HG02588 (cell line): ENCODE measurements around the gene ZNF254.
A peak's percentile ranks its signal among the peaks of the same experiment; 100 is the strongest.
"Not testable (repeated sequence)": the region's sequence is repeated elsewhere in the genome, so short reads cannot be mapped to it uniquely, and the experiment has no call there.

Source experiments
- ATAC-seq: cut with Tn5 transposase; IDR thresholded peaks from one replicate; pipeline ENCODE4 v1.9.1; 2021; ENCODE audit warnings: mild to moderate bottlenecking, moderate library complexity; ENCODE audit not compliant: unreplicated experiment

Gene ZNF254

GRCh38 chr19:24086974-24087595, at the start of gene ZNF254:
Gene ZNF254 (plus strand): TSS chr19:24087187. CDS start chr19:24087308, 121 bp downstream.
- peak; percentile 98 for ATAC-seq

- no peak for ATAC-seq
Measured at GRCh38 chr19:24040621-24041020, 46.4 kb upstream of the ZNF254 start.

GRCh38 chr19:24041326-24041725, 45.7 kb upstream of the ZNF254 start:
- not testable (repeated sequence) for ATAC-seq

GRCh38 chr19:24046550-24046949, 40.4 kb upstream of the ZNF254 start:
- ATAC-seq = no peak

- ATAC-seq = no peak
Measured at GRCh38 chr19:24048261-24048660, 38.7 kb upstream of the ZNF254 start.

GRCh38 chr19:24049537-24049936, 37.5 kb upstream of the ZNF254 start:
- no peak for ATAC-seq

GRCh38 chr19:24051516-24051915, 35.5 kb upstream of the ZNF254 start:
- ATAC-seq = no peak

- ATAC-seq = no peak
Measured at GRCh38 chr19:24052811-24053210, 34.2 kb upstream of the ZNF254 start.

- ATAC-seq = no peak
Measured at GRCh38 chr19:24053601-24054000, 33.4 kb upstream of the ZNF254 start.

- no peak for ATAC-seq
Measured at GRCh38 chr19:24054044-24054935, 32.7 kb upstream of the ZNF254 start.

- no peak for ATAC-seq
Measured at GRCh38 chr19:24055548-24055947, 31.4 kb upstream of the ZNF254 start.

GRCh38 chr19:24057144-24057543, 29.8 kb upstream of the ZNF254 start:
- no peak for ATAC-seq

- ATAC-seq = no peak
Measured at GRCh38 chr19:24059563-24060295, 27.3 kb upstream of the ZNF254 start.

- ATAC-seq = no peak
Measured at GRCh38 chr19:24060687-24061356, 26.2 kb upstream of the ZNF254 start.

GRCh38 chr19:24062190-24062589, 24.8 kb upstream of the ZNF254 start:
- no peak for ATAC-seq

- ATAC-seq = no peak
Measured at GRCh38 chr19:24063295-24063694, 23.7 kb upstream of the ZNF254 start.

GRCh38 chr19:24064175-24064574, 22.8 kb upstream of the ZNF254 start:
- no peak for ATAC-seq

- no peak for ATAC-seq
Measured at GRCh38 chr19:24065243-24065642, 21.7 kb upstream of the ZNF254 start.

GRCh38 chr19:24065865-24066604, 21.0 kb upstream of the ZNF254 start:
- no peak for ATAC-seq

- ATAC-seq = no peak
Measured at GRCh38 chr19:24069905-24070657, 16.9 kb upstream of the ZNF254 start.
